Measurements from ENCODE around the gene TMEM50B. TPM values are rescaled to one million over a fixed set of nuclear protein-coding genes. Genes with fewer than 3 reads are reported as not detected.

Gene TMEM50B
- total RNA-seq, 4 donors from 2014 or later, result 64.4 to 116 (median 94.7) TPM

- Histone ChIP-seq H3K4me3 (no peak overlapping the region), H3K27ac (peak overlapping the region in 1 of 4 donors; percentile 2), H3K9me3 (no peaks in the 10 kb centered on the region), H3K36me3 (peaks cover 0 to 24% (median 0%) of the 10 kb centered on the region in 3 donors), H3K27me3 (no peaks in the 10 kb centered on the region), H3K4me1 (peaks cover 0 to 8% (median 2%) of the 10 kb centered on the region in 4 donors)
- TF ChIP-seq CTCF (IDR thresholded peaks at IDR 0.05) (no peak), POLR2A (IDR thresholded peaks at IDR 0.05) (no peak)
- DNase-seq, result no peak
Observed at GRCh38 chr21:33444499-33444898, 35.3 kb downstream of the TMEM50B start.

GRCh38 chr21:33443194-33443593, 36.6 kb downstream of the TMEM50B start:
- Histone ChIP-seq H3K36me3 (peaks cover 0 to 17% (median under 1%) of the 10 kb centered on the region in 3 donors), H3K27ac (peak overlapping the region in 1 of 4 donors; percentile 26), H3K4me3 (no peak overlapping the region), H3K9me3 (no peaks in the 10 kb centered on the region), H3K4me1 (peaks cover 0 to 8% (median 2%) of the 10 kb centered on the region in 4 donors), H3K27me3 (no peaks in the 10 kb centered on the region)
- DNase-seq, result no peak
- TF ChIP-seq POLR2A (IDR thresholded peaks at IDR 0.05) (no peak), CTCF (IDR thresholded peaks at IDR 0.05) (no peak)

GRCh38 chr21:33441489-33442477, 38.0 kb downstream of the TMEM50B start:
- Histone ChIP-seq H3K4me3 (no peak overlapping the region), H3K27ac (peak overlapping the region; percentile 36 to 62 (median 48))
- TF ChIP-seq CTCF (IDR thresholded peaks at IDR 0.05) (no peak), POLR2A (IDR thresholded peaks at IDR 0.05) (no peak)

GRCh38 chr21:33437140-33437539, 42.6 kb downstream of the TMEM50B start:
- no peak for DNase-seq
- H3K4me1 ChIP-seq, result peaks cover 0 to 18% (median 5%) of the 10 kb centered on the region in 4 donors
- H3K4me3 ChIP-seq, result no peak overlapping the region
- H3K27me3 ChIP-seq, result no peaks in the 10 kb centered on the region
- H3K36me3 ChIP-seq, result peaks cover 0 to 61% (median 3%) of the 10 kb centered on the region in 3 donors
- H3K27ac ChIP-seq, result no peak overlapping the region
- H3K9me3 ChIP-seq, result no peaks in the 10 kb centered on the region
- TF ChIP-seq POLR2A (IDR thresholded peaks at IDR 0.05) (no peak), CTCF (IDR thresholded peaks at IDR 0.05) (no peak)

More at GRCh38 chr21:33441489-33442477, 38.0 kb downstream of the TMEM50B start:
- peaks cover 0 to 8% (median 2%) of the 10 kb centered on the region in 4 donors for H3K4me1 ChIP-seq
- H3K9me3 ChIP-seq, result no peaks in the 10 kb centered on the region
- no peaks in the 10 kb centered on the region for H3K27me3 ChIP-seq
- peaks cover 0 to 21% (median 3%) of the 10 kb centered on the region in 3 donors for H3K36me3 ChIP-seq
- DNase-seq, result peak in 2 of 3 donors; percentile 69 to 80

- no peak for TF ChIP-seq POLR2A (IDR thresholded peaks at IDR 0.05)
- no peak for TF ChIP-seq CTCF (IDR thresholded peaks at IDR 0.05)
- Histone ChIP-seq H3K36me3 (peaks cover 0 to 83% (median 3%) of the 10 kb centered on the region in 3 donors), H3K27ac (peak overlapping the region; percentile 47 to 67 (median 62))
Observed at GRCh38 chr21:33434770-33435360, 44.9 kb downstream of the TMEM50B start.

More at GRCh38 chr21:33434770-33435360, 44.9 kb downstream of the TMEM50B start:
- H3K9me3 ChIP-seq, result no peaks in the 10 kb centered on the region
- H3K4me3 ChIP-seq, result no peak overlapping the region
- peaks cover 0 to 14% (median 2%) of the 10 kb centered on the region in 4 donors for H3K4me1 ChIP-seq
- no peak for DNase-seq
- no peaks in the 10 kb centered on the region for H3K27me3 ChIP-seq
